Keratinocyte (primary cell): ENCODE data around the gene UBA3. TPM values are rescaled to one million over a fixed set of nuclear protein-coding genes. Genes with fewer than 3 reads are reported as not detected.

ENCODE experiments used
- DNase-seq: peaks from one replicate; pipeline ENCODE4 v3.0.0-alpha.2; 2011; ENCODE audit warnings: low read depth, missing footprints, low spot score
- FAIRE-seq: peaks from 2 replicates; lab custom pipeline; 2011; peaks lifted over from hg19 to GRCh38; lab: Jason Lieb, UNC
- H2AFZ ChIP-seq: 2 replicates; pipeline ENCODE4 v1.6.0; 2012; ENCODE audit warnings: low read length, control low read depth, inconsistent platforms; ENCODE audit not compliant: control insufficient read depth
- H3K27ac ChIP-seq: 2 replicates; pipeline ENCODE4 v1.5.1; 2011; ENCODE audit warnings: low read length; ENCODE audit not compliant: control insufficient read depth, insufficient read depth
- H3K27me3 ChIP-seq: 3 replicates; pipeline ENCODE4 v1.6.0; 2011; ENCODE audit warnings: low read length; ENCODE audit not compliant: control insufficient read depth, insufficient read depth; ENCODE audit errors: extremely low read depth
- H3K36me3 ChIP-seq, 2 experiments: 2 replicates in 1 of 2; 3 replicates in 1 of 2; pipeline ENCODE4 v1.5.1; 2011; ENCODE audit warnings: low read length in 2 of 2, mild to moderate bottlenecking in 1 of 2; ENCODE audit not compliant: control insufficient read depth in 2 of 2, insufficient read depth in 2 of 2; ENCODE audit errors: extremely low read depth in 1 of 2
- H3K4me1 ChIP-seq: 3 replicates; pipeline ENCODE4 v1.5.1; 2011; ENCODE audit warnings: low read length; ENCODE audit not compliant: control insufficient read depth, insufficient read depth; ENCODE audit errors: extremely low read depth
- H3K4me2 ChIP-seq: 3 replicates; pipeline ENCODE4 v1.6.0; 2011; ENCODE audit warnings: low read depth, low read length; ENCODE audit not compliant: control insufficient read depth, insufficient read depth; ENCODE audit errors: extremely low read depth
- H3K4me3 ChIP-seq, 3 experiments: fragments of 200-600 bp in 1 of 3; sonication (generic) in 1 of 3; 2 replicates in 2 of 3; 3 replicates in 1 of 3; pipeline ENCODE4 v1.5.1; 2011 to 2016; ENCODE audit warnings: low read length in 3 of 3, mild to moderate bottlenecking in 3 of 3, control low read depth in 2 of 3, inconsistent platforms in 1 of 3, low read depth in 1 of 3, mixed read lengths in 1 of 3, mixed run types in 1 of 3, moderate library complexity in 1 of 3; ENCODE audit not compliant: control insufficient read depth in 2 of 3, insufficient read depth in 2 of 3; ENCODE audit errors: extremely low read depth in 1 of 3
- H3K79me2 ChIP-seq: 2 replicates; pipeline ENCODE4 v1.6.0; 2012; ENCODE audit warnings: low read length; ENCODE audit not compliant: control insufficient read depth, insufficient read depth
- H3K9ac ChIP-seq: 3 replicates; pipeline ENCODE4 v1.6.0; 2011; ENCODE audit warnings: low read length; ENCODE audit not compliant: control insufficient read depth, insufficient read depth; ENCODE audit errors: extremely low read depth
- H3K9me1 ChIP-seq: 3 replicates; pipeline ENCODE4 v1.6.0; 2011; ENCODE audit warnings: low read length; ENCODE audit not compliant: control insufficient read depth, insufficient read depth; ENCODE audit errors: extremely low read depth
- H3K9me3 ChIP-seq: 2 replicates; pipeline ENCODE4 v1.5.1; 2012; ENCODE audit warnings: low read depth, low read length; ENCODE audit not compliant: control insufficient read depth
- H4K20me1 ChIP-seq: 3 replicates; pipeline ENCODE4 v1.6.0; 2011; ENCODE audit warnings: low read length; ENCODE audit not compliant: control insufficient read depth, insufficient read depth; ENCODE audit errors: extremely low read depth
- CTCF ChIP-seq, 3 experiments: IDR thresholded peaks in 1 of 3; conservative IDR thresholded peaks in 1 of 3; optimal IDR thresholded peaks in 1 of 3; 2 replicates in 2 of 3; 3 replicates in 1 of 3; pipeline versions ENCODE3 to v1.5.1; 2011; ENCODE audit warnings: low read length in 3 of 3, mild to moderate bottlenecking in 3 of 3, moderate library complexity in 2 of 3, control low read depth in 1 of 3, inconsistent platforms in 1 of 3; ENCODE audit not compliant: insufficient read depth in 2 of 3; ENCODE audit errors: extremely low read depth in 1 of 3
- EZH2 ChIP-seq: IDR thresholded peaks from one replicate; pipeline ENCODE4 v1.6.1; 2012; ENCODE audit warnings: inconsistent platforms, mild to moderate bottlenecking, low read length, moderate library complexity
- dilution Hi-C: fragments of 300-500 bp; cut with MboI; formaldehyde crosslinking; loops from one replicate; pipeline ENCODE4 v1.7.0; 2020; ENCODE audit warnings: low sequenced_read_pairs; ENCODE audit not compliant: extremely low pct_ligation_motif_present
- polyA plus RNA-seq, 5 experiments: library from polyadenylated mRNA; depleted of rRNA in 3 of 5; stranded (reverse) in 3 of 5; stranded (forward) in 1 of 5; unstranded in 1 of 5; fragments of >200 nt; gene quantifications; 1 replicate in 1 of 5; 2 replicates in 3 of 5; 3 replicates in 1 of 5; pipeline versions ENCODE4 v1.2.1 to v1.2.3, GENCODE V29; 2011 to 2012; ENCODE audit warnings: missing spikeins in 2 of 5, low read depth in 1 of 5, low replicate concordance in 1 of 5

The UBA3 gene
- polyA plus RNA-seq, 1 donor (not counting 4 experiments of a cell fraction or from before 2014, with no cell fraction given): 125 TPM

- Histone ChIP-seq H3K9me1 (no peaks in the 10 kb centered on the region), H3K9me3 (no peaks in the 10 kb centered on the region), H3K4me2 (no peak overlapping the region), H3K9ac (no peak overlapping the region), H4K20me1 (no peaks in the 10 kb centered on the region), H3K27ac (no peak overlapping the region), H3K4me1 (peaks cover 4% of the 10 kb centered on the region), H3K36me3 (peaks cover 4 to 18% of the 10 kb centered on the region in 2 experiments), H3K79me2 (peaks cover 9% of the 10 kb centered on the region), H3K4me3 (no peak overlapping the region), H3K27me3 (no peaks in the 10 kb centered on the region), H2AFZ (no peak overlapping the region)
- FAIRE-seq (no peak), DNase-seq (no peak)
- dilution Hi-C loops: no loop called here
- no peak for TF ChIP-seq CTCF (optimal IDR thresholded peaks at IDR 0.05 in 1 of 3, IDR thresholded peaks at IDR 0.05 in 1 of 3, conservative IDR thresholded peaks at IDR 0.05 in 1 of 3; ENCODE audit: extremely low read depth in 1 of 3, insufficient read depth in 2 of 3, low read length in 3 of 3)
- TF ChIP-seq EZH2: no peak
Measured at GRCh38 chr3:69102384-69102783, 22.2 kb upstream of the UBA3 start.

- peaks cover 3 to 19% of the 10 kb centered on the region in 2 experiments for H3K36me3 ChIP-seq
- H3K27me3 ChIP-seq: no peaks in the 10 kb centered on the region
- H3K9me1 ChIP-seq: no peaks in the 10 kb centered on the region
- no peak overlapping the region for H3K9ac ChIP-seq
- no peak overlapping the region for H3K27ac ChIP-seq
- TF ChIP-seq CTCF (optimal IDR thresholded peaks at IDR 0.05 in 1 of 3, IDR thresholded peaks at IDR 0.05 in 1 of 3, conservative IDR thresholded peaks at IDR 0.05 in 1 of 3; ENCODE audit: extremely low read depth in 1 of 3, insufficient read depth in 2 of 3, low read length in 3 of 3) (no peak), EZH2 (no peak)
- H4K20me1 ChIP-seq: no peaks in the 10 kb centered on the region
- H3K4me1 ChIP-seq: peaks cover 7% of the 10 kb centered on the region
- peaks cover 13% of the 10 kb centered on the region for H3K79me2 ChIP-seq
- no peak overlapping the region for H3K4me3 ChIP-seq
- no peak for DNase-seq
- no peak overlapping the region for H2AFZ ChIP-seq
- dilution Hi-C loops: no loop called here
- no peak for FAIRE-seq
- no peaks in the 10 kb centered on the region for H3K9me3 ChIP-seq
- no peak overlapping the region for H3K4me2 ChIP-seq
Measured at GRCh38 chr3:69099576-69099975, 19.4 kb upstream of the UBA3 start.
